NT2/D1 (cell line): Measurements from ENCODE around the gene NTRK3.

Experiments
- DNase-seq: peaks from one replicate; pipeline ENCODE4 v3.0.0-alpha.2; 2011; ENCODE audit warnings: low read depth, low spot score
- H3K27me3 ChIP-seq: 2 replicates; pipeline ENCODE4 v1.6.0; 2011; ENCODE audit warnings: mild to moderate bottlenecking; ENCODE audit not compliant: insufficient read length, insufficient read depth
- H3K36me3 ChIP-seq: 2 replicates; pipeline ENCODE4 v1.6.1; 2011; ENCODE audit warnings: mild to moderate bottlenecking, low read length, mixed read lengths; ENCODE audit not compliant: insufficient read depth, insufficient read length
- H3K4me1 ChIP-seq: 2 replicates; pipeline ENCODE4 v1.5.1; 2011; ENCODE audit not compliant: insufficient read depth, insufficient read length
- H3K4me3 ChIP-seq: 2 replicates; pipeline ENCODE4 v1.5.1; 2011; ENCODE audit warnings: low read depth; ENCODE audit not compliant: insufficient read length
- H3K9ac ChIP-seq: 2 replicates; pipeline ENCODE4 v1.6.0; 2011; ENCODE audit warnings: low read depth; ENCODE audit not compliant: insufficient read length
- H3K9me3 ChIP-seq: 2 replicates; pipeline ENCODE4 v1.5.1; 2011; ENCODE audit warnings: mild to moderate bottlenecking, low read length; ENCODE audit not compliant: insufficient read depth
- SUZ12 ChIP-seq: IDR thresholded peaks from 2 replicates; pipeline ENCODE4 v1.6.1; 2011; ENCODE audit not compliant: insufficient read length, insufficient read depth; ENCODE audit errors: extremely low read depth
- YY1 ChIP-seq: IDR thresholded peaks from 2 replicates; pipeline ENCODE4 v1.6.1; 2011; ENCODE audit not compliant: insufficient read length, insufficient read depth
- ZNF274 ChIP-seq: IDR thresholded peaks from 2 replicates; pipeline ENCODE4 v1.6.1; 2011; ENCODE audit warnings: mild to moderate bottlenecking, low read depth, low read length

Gene NTRK3

GRCh38 chr15:88131937-88132336 lies 124.6 kb downstream of the NTRK3 start:
- H3K9me3 ChIP-seq, result no peaks in the 10 kb centered on the region
- no peak overlapping the region for H3K9ac ChIP-seq
- H3K27me3 ChIP-seq, result no peaks in the 10 kb centered on the region
- H3K4me1 ChIP-seq, result no peaks in the 10 kb centered on the region
- DNase-seq, result no peak
- H3K4me3 ChIP-seq, result no peak overlapping the region
- H3K36me3 ChIP-seq, result no peaks in the 10 kb centered on the region
- TF ChIP-seq SUZ12, result no peak
- TF ChIP-seq YY1, result no peak
- no peak for TF ChIP-seq ZNF274

GRCh38 chr15:88127432-88127790 lies 129.1 kb downstream of the NTRK3 start:
- Histone ChIP-seq H3K4me3 (no peak overlapping the region), H3K27me3 (no peaks in the 10 kb centered on the region), H3K36me3 (no peaks in the 10 kb centered on the region), H3K4me1 (no peaks in the 10 kb centered on the region), H3K9ac (no peak overlapping the region), H3K9me3 (no peaks in the 10 kb centered on the region)
- TF ChIP-seq ZNF274 (no peak), SUZ12 (no peak), YY1 (no peak)
- DNase-seq, result no peak

- Histone ChIP-seq H3K9ac (no peak overlapping the region), H3K9me3 (no peaks in the 10 kb centered on the region), H3K27me3 (no peaks in the 10 kb centered on the region), H3K4me1 (no peaks in the 10 kb centered on the region), H3K4me3 (no peak overlapping the region), H3K36me3 (no peaks in the 10 kb centered on the region)
- TF ChIP-seq ZNF274 (no peak), YY1 (no peak), SUZ12 (no peak)
- no peak for DNase-seq
Observed at GRCh38 chr15:88126695-88127431, 129.7 kb downstream of the NTRK3 start.

GRCh38 chr15:88125576-88125975 lies 131.0 kb downstream of the NTRK3 start:
- DNase-seq, result no peak
- Histone ChIP-seq H3K9ac (no peak overlapping the region), H3K4me1 (no peaks in the 10 kb centered on the region), H3K36me3 (no peaks in the 10 kb centered on the region), H3K4me3 (no peak overlapping the region), H3K9me3 (no peaks in the 10 kb centered on the region), H3K27me3 (no peaks in the 10 kb centered on the region)
- TF ChIP-seq YY1, result no peak
- TF ChIP-seq ZNF274, result no peak
- no peak for TF ChIP-seq SUZ12

- Histone ChIP-seq H3K36me3 (no peaks in the 10 kb centered on the region), H3K4me3 (no peak overlapping the region), H3K9ac (no peak overlapping the region), H3K4me1 (no peaks in the 10 kb centered on the region), H3K9me3 (no peaks in the 10 kb centered on the region), H3K27me3 (no peaks in the 10 kb centered on the region)
- no peak for DNase-seq
- TF ChIP-seq ZNF274 (no peak), YY1 (no peak), SUZ12 (no peak)
Observed at GRCh38 chr15:88124199-88124598, 132.3 kb downstream of the NTRK3 start.

GRCh38 chr15:88121968-88122530 lies 134.5 kb downstream of the NTRK3 start:
- Histone ChIP-seq H3K4me1 (no peaks in the 10 kb centered on the region), H3K36me3 (no peaks in the 10 kb centered on the region), H3K9ac (no peak overlapping the region), H3K4me3 (no peak overlapping the region), H3K27me3 (no peaks in the 10 kb centered on the region), H3K9me3 (no peaks in the 10 kb centered on the region)
- TF ChIP-seq ZNF274 (no peak), YY1 (no peak), SUZ12 (no peak)
- no peak for DNase-seq

GRCh38 chr15:88120026-88120425 lies 136.5 kb downstream of the NTRK3 start:
- Histone ChIP-seq H3K4me3 (no peak overlapping the region), H3K9me3 (no peaks in the 10 kb centered on the region), H3K36me3 (no peaks in the 10 kb centered on the region), H3K27me3 (no peaks in the 10 kb centered on the region), H3K4me1 (no peaks in the 10 kb centered on the region), H3K9ac (no peak overlapping the region)
- no peak for DNase-seq
- TF ChIP-seq ZNF274 (no peak), YY1 (no peak), SUZ12 (no peak)
